CD8-positive, alpha-beta memory T cell (primary cell): ENCODE measurements around the gene TBC1D22A. TPM values are rescaled to one million over a fixed set of nuclear protein-coding genes. Genes with fewer than 3 reads are reported as not detected.

Experiments used
- CTCF ChIA-PET: fragments of 350-600 bp; sonication (Branson Sonifier 250); formaldehyde crosslinking; loops from one replicate; lab custom pipeline; 2021; ENCODE audit warnings: antibody characterized with exemption; lab: Charles Lee
- POLR2A ChIA-PET: fragments of 350-600 bp; sonication (Branson Sonifier 250); formaldehyde crosslinking; loops from one replicate; lab custom pipeline; 2021; ENCODE audit warnings: antibody characterized with exemption; lab: Charles Lee
- DNase-seq, 5 donors: peaks; one replicate each; pipeline versions ENCODE4 v3.0.0 to v3.0.0-alpha.2; 2020 to 2022; ENCODE audit warnings: mixed read lengths in 1 of 5
- H3K27ac ChIP-seq: one replicate; pipeline ENCODE4 v1.7.0; 2013; ENCODE audit warnings: low read depth, mild to moderate bottlenecking, low read length, moderate library complexity
- H3K27me3 ChIP-seq: 2 replicates; pipeline ENCODE4 v1.7.0; 2013; ENCODE audit warnings: low read length, mild to moderate bottlenecking; ENCODE audit not compliant: insufficient read depth, poor library complexity, severe bottlenecking
- H3K36me3 ChIP-seq: 2 replicates; pipeline ENCODE4 v1.7.0; 2013; ENCODE audit warnings: mild to moderate bottlenecking, low read length, moderate library complexity; ENCODE audit not compliant: insufficient read depth
- H3K4me1 ChIP-seq: 2 replicates; pipeline ENCODE4 v1.7.0; 2013; ENCODE audit warnings: mild to moderate bottlenecking, low read length, moderate library complexity; ENCODE audit not compliant: insufficient read depth
- H3K4me3 ChIP-seq: 2 replicates; pipeline ENCODE4 v1.7.0; 2013; ENCODE audit warnings: mild to moderate bottlenecking, low read length
- H3K9me3 ChIP-seq: 2 replicates; pipeline ENCODE4 v1.7.0; 2013; ENCODE audit warnings: mild to moderate bottlenecking, low read length
- H3K27ac Mint-ChIP-seq, 8 donors: one replicate each; pipeline ENCODE4 v1.8.0; 2020 to 2021; ENCODE audit warnings: mixed read lengths in 8 of 8, mild to moderate bottlenecking in 6 of 8, inconsistent platforms in 3 of 8, moderate library complexity in 3 of 8
- H3K27me3 Mint-ChIP-seq, 2 donors: one replicate each; pipeline ENCODE4 v1.8.0; 2020 to 2021; ENCODE audit warnings: mixed read lengths in 2 of 2, mild to moderate bottlenecking in 1 of 2, moderate library complexity in 1 of 2
- H3K36me3 Mint-ChIP-seq, 3 donors: one replicate each; pipeline ENCODE4 v1.8.0; 2020 to 2021; ENCODE audit warnings: mixed read lengths in 3 of 3, inconsistent platforms in 1 of 3, mild to moderate bottlenecking in 1 of 3
- H3K4me1 Mint-ChIP-seq, 3 donors: one replicate each; pipeline ENCODE4 v1.8.0; 2020 to 2021; ENCODE audit warnings: mixed read lengths in 3 of 3, inconsistent platforms in 1 of 3, mild to moderate bottlenecking in 1 of 3
- H3K4me3 Mint-ChIP-seq, 7 donors: one replicate each; pipeline ENCODE4 v1.8.0; 2020 to 2021; ENCODE audit warnings: mixed read lengths in 7 of 7, mild to moderate bottlenecking in 6 of 7, moderate library complexity in 4 of 7, inconsistent platforms in 2 of 7
- H3K9me3 Mint-ChIP-seq, 5 donors: one replicate each; pipeline ENCODE4 v1.8.0; 2020 to 2022; ENCODE audit warnings: mixed read lengths in 5 of 5, mild to moderate bottlenecking in 3 of 5, moderate library complexity in 2 of 5, inconsistent platforms in 1 of 5
- polyA plus RNA-seq: library from polyadenylated mRNA; unstranded; fragments of 300-500 nt; fragmentation: Illumina TruSeq; gene quantifications from one replicate; pipeline ENCODE4 v1.2.3, GENCODE V29; 2021
- total RNA-seq, 2 experiments: library from RNA; stranded (reverse); gene quantifications; one replicate each; pipeline ENCODE4 v1.2.3, GENCODE V29; 2021

TBC1D22A gene
- total and polyA plus RNA-seq, 3 experiments from 2014 or later, result 26.6 to 34.8 (median 34.0) TPM

- H3K4me3 Mint-ChIP-seq, result no peak overlapping the region
- no peaks in the 10 kb centered on the region for H3K4me1 ChIP-seq
- H3K27ac ChIP-seq, result no peak overlapping the region
- H3K27ac Mint-ChIP-seq, result no peak overlapping the region
- peak in 1 of 5 donors; percentile 19 for DNase-seq
- no peaks in the 10 kb centered on the region for H3K27me3 ChIP-seq
- peaks cover 15 to 25% (median 22%) of the 10 kb centered on the region in 5 donors for H3K9me3 Mint-ChIP-seq
- no peaks in the 10 kb centered on the region for H3K4me1 Mint-ChIP-seq
- POLR2A ChIA-PET, result no interaction called here
- no peaks in the 10 kb centered on the region for H3K36me3 ChIP-seq
- no peaks in the 10 kb centered on the region for H3K9me3 ChIP-seq
- peaks cover 0 to 10% (median 0%) of the 10 kb centered on the region in 3 donors for H3K36me3 Mint-ChIP-seq
- no peak overlapping the region for H3K4me3 ChIP-seq
- CTCF ChIA-PET, result no interaction called here
- H3K27me3 Mint-ChIP-seq, result no peaks in the 10 kb centered on the region
Measured at GRCh38 chr22:47189056-47189916, 426.8 kb downstream of the TBC1D22A start.

- Histone ChIP-seq H3K4me3 (no peak overlapping the region), H3K4me1 (no peaks in the 10 kb centered on the region), H3K9me3 (no peaks in the 10 kb centered on the region), H3K36me3 (no peaks in the 10 kb centered on the region), H3K27ac (no peak overlapping the region), H3K27me3 (no peaks in the 10 kb centered on the region)
- DNase-seq, result peak in 1 of 5 donors; percentile 29
- POLR2A ChIA-PET, result no interaction called here
- Mint-ChIP-seq H3K36me3 (peaks cover 0 to 7% (median 0%) of the 10 kb centered on the region in 3 donors), H3K9me3 (peaks cover 6 to 13% (median 12%) of the 10 kb centered on the region in 5 donors), H3K4me1 (no peaks in the 10 kb centered on the region), H3K4me3 (no peak overlapping the region), H3K27ac (no peak overlapping the region), H3K27me3 (no peaks in the 10 kb centered on the region)
- CTCF ChIA-PET, result no interaction called here
Measured at GRCh38 chr22:47190276-47190956, 428.0 kb downstream of the TBC1D22A start.

GRCh38 chr22:47190957-47191670, 428.7 kb downstream of the TBC1D22A start:
- Histone ChIP-seq H3K4me1 (no peaks in the 10 kb centered on the region), H3K27me3 (no peaks in the 10 kb centered on the region), H3K36me3 (no peaks in the 10 kb centered on the region), H3K4me3 (no peak overlapping the region), H3K27ac (no peak overlapping the region), H3K9me3 (no peaks in the 10 kb centered on the region)
- Mint-ChIP-seq H3K27me3 (no peaks in the 10 kb centered on the region), H3K4me3 (no peak overlapping the region), H3K4me1 (no peaks in the 10 kb centered on the region), H3K36me3 (no peaks in the 10 kb centered on the region), H3K9me3 (peaks cover 0 to 8% (median 5%) of the 10 kb centered on the region in 5 donors), H3K27ac (no peak overlapping the region)
- ChIA-PET POLR2A (no interaction called here), CTCF (no interaction called here)
- peak in 1 of 5 donors; percentile 23 for DNase-seq

DNA sequence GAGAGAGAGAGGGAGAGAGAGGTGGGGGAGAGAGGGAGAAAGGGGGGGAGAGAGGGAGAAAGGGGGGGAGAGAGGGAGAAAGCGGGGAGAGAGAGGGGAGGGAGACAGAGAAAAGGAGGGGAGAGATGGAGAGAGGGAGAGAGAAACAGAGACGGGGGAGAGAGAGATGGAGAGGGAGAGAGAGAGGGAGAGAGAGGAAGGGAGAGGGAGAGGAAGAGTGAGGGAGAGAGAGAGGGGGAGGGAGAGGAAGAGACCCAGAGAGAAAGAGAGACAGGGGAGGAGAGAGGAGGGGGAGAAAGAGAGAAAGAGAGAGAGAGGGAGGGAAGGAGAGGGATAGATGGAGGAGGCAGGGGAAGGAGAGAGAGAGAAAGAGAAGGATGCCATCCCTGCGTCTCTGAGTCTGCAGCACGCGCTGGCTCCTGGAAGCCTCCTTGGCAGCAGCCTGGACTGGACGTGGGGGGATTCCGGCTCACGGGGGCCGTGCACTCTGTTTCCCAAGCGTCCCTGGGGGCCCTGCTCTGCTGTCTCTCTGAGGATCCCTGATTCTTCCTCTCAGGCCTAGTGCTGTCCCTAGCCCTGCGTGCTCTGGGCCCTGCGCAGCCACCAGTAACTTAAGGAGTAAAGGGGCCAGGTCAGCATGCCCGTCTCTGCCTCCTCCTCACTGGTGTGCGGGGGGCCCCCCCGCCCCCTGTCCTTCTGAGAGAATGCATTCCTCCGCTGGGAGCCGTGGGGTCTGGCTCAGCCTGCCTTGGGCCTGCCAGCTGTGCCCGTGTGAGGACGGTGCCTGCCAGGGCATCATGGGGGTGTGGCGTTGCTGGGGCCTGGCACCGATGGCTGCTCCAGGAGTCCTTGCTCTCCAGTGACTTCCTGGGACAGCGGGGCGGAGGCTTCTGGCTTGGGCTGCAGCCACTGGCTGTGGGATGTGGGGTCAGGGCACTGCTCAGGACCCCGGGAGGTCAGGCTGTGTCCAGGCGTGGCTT, 429.5 kb downstream of the TBC1D22A start:
- no peak for DNase-seq
- peaks cover 0 to 3% (median 0%) of the 10 kb centered on the region in 5 donors for H3K9me3 Mint-ChIP-seq
- H3K4me3 Mint-ChIP-seq, result no peak overlapping the region

DNA sequence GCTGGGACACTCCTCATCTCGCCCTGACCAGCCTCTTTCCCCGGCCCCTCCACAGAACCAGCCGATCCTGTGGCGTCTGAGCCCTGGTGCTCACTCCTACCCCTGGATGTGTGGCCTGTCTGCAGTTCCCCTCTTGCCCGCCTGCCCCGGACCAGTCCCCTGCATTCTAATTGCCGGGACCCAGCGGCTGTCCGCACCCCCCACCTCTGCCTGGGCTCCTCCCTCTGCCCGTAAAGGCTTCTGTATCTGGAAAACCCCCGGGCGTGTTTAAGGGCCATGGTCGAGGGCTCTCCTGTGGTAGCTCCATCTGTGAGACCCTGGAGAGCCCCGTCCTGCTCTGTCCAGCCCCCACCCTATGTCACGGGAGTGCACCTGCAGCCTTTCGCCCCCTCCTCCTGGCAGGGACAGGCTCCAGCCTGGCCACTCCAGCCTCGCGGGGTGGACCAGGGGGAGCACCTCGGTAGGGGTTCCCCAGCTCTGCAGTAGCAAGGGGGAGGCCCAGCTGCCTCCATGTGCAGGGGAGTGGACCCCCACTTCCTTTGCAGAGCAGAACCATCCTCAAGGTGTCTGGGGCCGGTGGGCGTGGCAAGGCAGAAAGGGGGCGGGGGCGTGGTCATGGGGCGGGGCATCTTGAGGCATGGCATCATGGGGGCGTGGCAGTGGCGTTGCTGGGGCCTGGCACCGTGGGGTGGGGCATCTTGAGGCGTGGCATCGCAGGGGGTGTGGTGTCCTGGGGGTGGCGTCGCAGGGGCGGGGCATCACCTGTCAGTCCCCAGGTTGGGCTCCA, 430.4 kb downstream of the TBC1D22A start:
- ChIA-PET CTCF (no interaction called here), POLR2A (no interaction called here)
- H3K9me3 ChIP-seq, result no peaks in the 10 kb centered on the region
- Mint-ChIP-seq H3K27ac (no peak overlapping the region), H3K9me3 (no peaks in the 10 kb centered on the region), H3K4me1 (no peaks in the 10 kb centered on the region), H3K27me3 (peaks cover 0 to 1% of the 10 kb centered on the region in 2 donors), H3K36me3 (no peaks in the 10 kb centered on the region), H3K4me3 (no peak overlapping the region)
- no peak overlapping the region for H3K4me3 ChIP-seq
- DNase-seq, result peak in 1 of 5 donors; percentile 44
- no peaks in the 10 kb centered on the region for H3K27me3 ChIP-seq
- no peak overlapping the region for H3K27ac ChIP-seq
- no peaks in the 10 kb centered on the region for H3K36me3 ChIP-seq
- no peaks in the 10 kb centered on the region for H3K4me1 ChIP-seq

More for the DNA sequence above, 429.5 kb downstream of the TBC1D22A start:
- ChIA-PET POLR2A (no interaction called here), CTCF (no interaction called here)
- Mint-ChIP-seq H3K27me3 (peaks cover 0 to 1% of the 10 kb centered on the region in 2 donors), H3K27ac (no peak overlapping the region), H3K4me1 (no peaks in the 10 kb centered on the region), H3K36me3 (no peaks in the 10 kb centered on the region)
- Histone ChIP-seq H3K27ac (no peak overlapping the region), H3K27me3 (no peaks in the 10 kb centered on the region), H3K36me3 (no peaks in the 10 kb centered on the region), H3K4me3 (no peak overlapping the region), H3K4me1 (no peaks in the 10 kb centered on the region), H3K9me3 (no peaks in the 10 kb centered on the region)

DNA sequence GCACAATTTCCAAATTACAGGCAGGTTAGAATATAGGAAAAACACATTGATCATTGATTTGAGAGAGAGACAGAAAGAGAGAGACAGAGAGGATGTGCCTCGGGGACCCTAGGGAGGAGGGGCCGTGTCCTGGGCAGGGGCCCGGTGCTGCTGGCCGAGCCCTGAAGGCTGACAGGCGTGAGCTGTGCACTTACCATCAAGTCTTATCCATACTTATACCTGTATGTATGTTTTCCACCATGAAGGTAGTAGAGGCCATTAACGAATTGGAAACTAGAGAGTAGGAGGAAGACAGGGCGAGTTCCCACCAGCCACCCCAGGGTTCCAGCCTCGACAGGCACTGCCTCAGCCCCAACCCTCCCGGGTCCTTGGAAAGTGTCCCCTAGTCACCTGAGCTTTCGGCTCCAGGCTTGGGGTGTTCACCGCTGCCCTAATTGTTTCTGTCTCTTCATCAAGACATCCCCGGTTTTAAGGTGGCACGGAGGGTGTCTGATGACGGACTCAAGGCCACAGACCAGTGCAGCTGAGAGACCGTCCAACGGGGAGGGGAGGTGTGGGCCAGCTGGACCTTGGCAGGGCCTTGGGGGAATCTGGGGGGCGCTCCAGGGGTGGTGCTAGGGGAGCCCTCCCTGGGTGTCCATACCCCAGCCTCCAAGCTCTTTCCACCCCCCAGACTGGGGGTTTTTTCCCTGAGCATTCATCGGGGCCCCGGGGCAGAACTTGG, 431.3 kb downstream of the TBC1D22A start:
- H3K4me1 Mint-ChIP-seq, result no peaks in the 10 kb centered on the region
- H3K27ac ChIP-seq, result no peak overlapping the region
- H3K27ac Mint-ChIP-seq, result no peak overlapping the region
- no peaks in the 10 kb centered on the region for H3K4me1 ChIP-seq
- no peak overlapping the region for H3K4me3 Mint-ChIP-seq
- CTCF ChIA-PET, result no interaction called here
- H3K9me3 ChIP-seq, result no peaks in the 10 kb centered on the region
- POLR2A ChIA-PET, result no interaction called here
- peak in 1 of 5 donors; percentile 41 for DNase-seq
- no peaks in the 10 kb centered on the region for H3K9me3 Mint-ChIP-seq
- no peaks in the 10 kb centered on the region for H3K36me3 Mint-ChIP-seq
- no peaks in the 10 kb centered on the region for H3K36me3 ChIP-seq
- peaks cover 0 to 1% of the 10 kb centered on the region in 2 donors for H3K27me3 Mint-ChIP-seq
- H3K27me3 ChIP-seq, result no peaks in the 10 kb centered on the region
- no peak overlapping the region for H3K4me3 ChIP-seq
